Measurements from ENCODE around the gene CHAC1.

The CHAC1 gene

DNA sequence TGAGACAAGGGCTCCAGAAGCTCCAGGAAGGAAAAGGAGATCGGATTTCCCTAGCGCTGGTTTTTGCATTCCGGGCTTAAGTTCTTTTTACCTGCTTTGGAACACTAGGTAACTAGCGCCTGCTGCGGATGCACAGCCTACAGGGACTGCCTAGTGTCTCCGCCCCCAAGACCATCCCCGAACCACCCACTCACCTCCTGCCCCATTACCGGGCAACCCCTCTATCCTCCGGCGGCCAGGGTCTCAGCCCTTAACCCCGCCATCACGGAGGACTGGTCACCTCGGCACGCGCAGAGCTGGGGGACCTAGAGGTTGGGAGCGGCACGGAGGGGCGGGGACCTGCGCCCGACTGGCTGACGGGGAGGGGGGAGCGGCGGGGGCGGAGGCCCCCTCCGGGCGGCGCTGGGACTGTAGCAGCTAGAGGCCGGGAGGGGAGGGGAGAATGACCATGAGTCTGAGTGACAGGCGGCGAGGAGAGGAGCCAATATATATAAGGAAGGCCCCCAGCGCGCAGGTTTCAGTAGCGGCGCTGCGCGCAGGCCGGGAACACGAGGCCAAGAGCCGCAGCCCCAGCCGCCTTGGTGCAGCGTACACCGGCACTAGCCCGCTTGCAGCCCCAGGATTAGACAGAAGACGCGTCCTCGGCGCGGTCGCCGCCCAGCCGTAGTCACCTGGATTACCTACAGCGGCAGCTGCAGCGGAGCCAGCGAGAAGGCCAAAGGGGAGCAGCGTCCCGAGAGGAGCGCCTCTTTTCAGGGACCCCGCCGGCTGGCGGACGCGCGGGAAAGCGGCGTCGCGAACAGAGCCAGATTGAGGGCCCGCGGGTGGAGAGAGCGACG, 24.2 kb upstream of the CHAC1 start, which contains the start of gene DLL4:
TSS of gene DLL4 (plus strand) at position 520 of the 839 bp plus-strand sequence. CDS start 329 bp downstream, outside the sequence.
- Histone ChIP-seq H3K4me2 (ENCODE audit: low read length) (peak within 1 kb of the TSS; percentile 74), H3K79me2 (ENCODE audit: control insufficient read depth, low read length) (no peaks in the 10 kb centered on the region), H3K9me3 (ENCODE audit: control insufficient read depth, insufficient read depth, low read length) (no peaks in the 10 kb centered on the region), H3K4me1 (ENCODE audit: control insufficient read depth, low read length) (peaks cover 57% of the 10 kb centered on the region), H3K27ac (ENCODE audit: low read depth, low read length) (no peak within 1 kb of the TSS), H3K9me2 (replicated peaks; ENCODE audit: control insufficient read depth, low read length) (no peaks in the 10 kb centered on the region), H3K36me3 (ENCODE audit: control insufficient read depth, low read length) (no peaks in the 10 kb centered on the region), H3K27me3 (ENCODE audit: control insufficient read depth, low read length) (peaks cover 74% of the 10 kb centered on the region), H4K20me1 (ENCODE audit: control insufficient read depth, insufficient read depth, low read depth, low read length) (no peaks in the 10 kb centered on the region; the same call in 1 of the 2 replicates), H3K4me3 (ENCODE audit: low read length) (peak within 1 kb of the TSS; percentile 55), H3F3A (ENCODE audit: control insufficient read depth, insufficient read depth) (no peaks in the 10 kb centered on the region)
- TF ChIP-seq EZH2phosphoT487 (IDR thresholded peaks at IDR 0.05; ENCODE audit: borderline replicate concordance, low read length): peak; percentile 98
- TF ChIP-seq, protein P1, sequence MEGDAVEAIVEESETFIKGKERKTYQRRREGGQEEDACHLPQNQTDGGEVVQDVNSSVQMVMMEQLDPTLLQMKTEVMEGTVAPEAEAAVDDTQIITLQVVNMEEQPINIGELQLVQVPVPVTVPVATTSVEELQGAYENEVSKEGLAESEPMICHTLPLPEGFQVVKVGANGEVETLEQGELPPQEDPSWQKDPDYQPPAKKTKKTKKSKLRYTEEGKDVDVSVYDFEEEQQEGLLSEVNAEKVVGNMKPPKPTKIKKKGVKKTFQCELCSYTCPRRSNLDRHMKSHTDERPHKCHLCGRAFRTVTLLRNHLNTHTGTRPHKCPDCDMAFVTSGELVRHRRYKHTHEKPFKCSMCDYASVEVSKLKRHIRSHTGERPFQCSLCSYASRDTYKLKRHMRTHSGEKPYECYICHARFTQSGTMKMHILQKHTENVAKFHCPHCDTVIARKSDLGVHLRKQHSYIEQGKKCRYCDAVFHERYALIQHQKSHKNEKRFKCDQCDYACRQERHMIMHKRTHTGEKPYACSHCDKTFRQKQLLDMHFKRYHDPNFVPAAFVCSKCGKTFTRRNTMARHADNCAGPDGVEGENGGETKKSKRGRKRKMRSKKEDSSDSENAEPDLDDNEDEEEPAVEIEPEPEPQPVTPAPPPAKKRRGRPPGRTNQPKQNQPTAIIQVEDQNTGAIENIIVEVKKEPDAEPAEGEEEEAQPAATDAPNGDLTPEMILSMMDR (IDR thresholded peaks at IDR 0.05; ENCODE audit: low read depth, low read length, poor library complexity, severe bottlenecking): no peak

DNA sequence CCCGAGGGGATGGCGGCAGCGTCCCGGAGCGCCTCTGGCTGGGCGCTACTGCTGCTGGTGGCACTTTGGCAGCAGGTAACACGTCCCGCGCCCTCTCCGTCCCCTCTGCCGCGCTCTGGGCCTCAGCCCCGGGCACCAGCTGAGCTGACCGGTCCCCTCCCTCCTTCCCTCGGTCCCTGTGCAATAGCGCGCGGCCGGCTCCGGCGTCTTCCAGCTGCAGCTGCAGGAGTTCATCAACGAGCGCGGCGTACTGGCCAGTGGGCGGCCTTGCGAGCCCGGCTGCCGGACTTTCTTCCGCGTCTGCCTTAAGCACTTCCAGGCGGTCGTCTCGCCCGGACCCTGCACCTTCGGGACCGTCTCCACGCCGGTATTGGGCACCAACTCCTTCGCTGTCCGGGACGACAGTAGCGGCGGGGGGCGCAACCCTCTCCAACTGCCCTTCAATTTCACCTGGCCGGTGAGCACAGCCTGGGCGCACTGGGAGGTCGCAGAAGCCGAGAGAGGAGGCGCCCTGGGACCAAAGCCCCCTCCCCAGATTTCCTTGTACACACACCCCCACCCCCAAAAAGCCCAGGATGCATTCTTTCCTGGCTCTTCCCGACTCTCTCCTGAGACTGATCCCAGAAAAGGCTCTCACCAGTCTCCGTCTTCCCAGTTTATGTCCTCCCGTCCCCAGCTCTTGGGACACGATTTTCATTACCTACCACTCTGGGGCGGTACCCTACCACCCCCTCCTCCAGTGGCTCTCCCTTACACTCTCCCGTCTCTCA, 23.4 kb upstream of the CHAC1 start:
- Histone ChIP-seq H3K4me1 (ENCODE audit: control insufficient read depth, low read length) (peaks cover 57% of the 10 kb centered on the region), H3K4me2 (ENCODE audit: low read length) (peak overlapping the region; percentile 74), H3K79me2 (ENCODE audit: control insufficient read depth, low read length) (no peaks in the 10 kb centered on the region), H3F3A (ENCODE audit: control insufficient read depth, insufficient read depth) (no peaks in the 10 kb centered on the region), H3K27ac (ENCODE audit: low read depth, low read length) (no peak overlapping the region), H3K36me3 (ENCODE audit: control insufficient read depth, low read length) (no peaks in the 10 kb centered on the region), H3K27me3 (ENCODE audit: control insufficient read depth, low read length) (peaks cover 70% of the 10 kb centered on the region), H3K9me3 (ENCODE audit: control insufficient read depth, insufficient read depth, low read length) (no peaks in the 10 kb centered on the region), H3K9me2 (replicated peaks; ENCODE audit: control insufficient read depth, low read length) (no peaks in the 10 kb centered on the region), H3K4me3 (ENCODE audit: low read length) (peak overlapping the region; percentile 61), H4K20me1 (ENCODE audit: control insufficient read depth, insufficient read depth, low read depth, low read length) (no peaks in the 10 kb centered on the region; the same call in 1 of the 2 replicates)
- TF ChIP-seq EZH2phosphoT487 (IDR thresholded peaks at IDR 0.05; ENCODE audit: borderline replicate concordance, low read length): no peak
- TF ChIP-seq, protein P1 (IDR thresholded peaks at IDR 0.05; ENCODE audit: low read depth, low read length, poor library complexity, severe bottlenecking): no peak

DNA sequence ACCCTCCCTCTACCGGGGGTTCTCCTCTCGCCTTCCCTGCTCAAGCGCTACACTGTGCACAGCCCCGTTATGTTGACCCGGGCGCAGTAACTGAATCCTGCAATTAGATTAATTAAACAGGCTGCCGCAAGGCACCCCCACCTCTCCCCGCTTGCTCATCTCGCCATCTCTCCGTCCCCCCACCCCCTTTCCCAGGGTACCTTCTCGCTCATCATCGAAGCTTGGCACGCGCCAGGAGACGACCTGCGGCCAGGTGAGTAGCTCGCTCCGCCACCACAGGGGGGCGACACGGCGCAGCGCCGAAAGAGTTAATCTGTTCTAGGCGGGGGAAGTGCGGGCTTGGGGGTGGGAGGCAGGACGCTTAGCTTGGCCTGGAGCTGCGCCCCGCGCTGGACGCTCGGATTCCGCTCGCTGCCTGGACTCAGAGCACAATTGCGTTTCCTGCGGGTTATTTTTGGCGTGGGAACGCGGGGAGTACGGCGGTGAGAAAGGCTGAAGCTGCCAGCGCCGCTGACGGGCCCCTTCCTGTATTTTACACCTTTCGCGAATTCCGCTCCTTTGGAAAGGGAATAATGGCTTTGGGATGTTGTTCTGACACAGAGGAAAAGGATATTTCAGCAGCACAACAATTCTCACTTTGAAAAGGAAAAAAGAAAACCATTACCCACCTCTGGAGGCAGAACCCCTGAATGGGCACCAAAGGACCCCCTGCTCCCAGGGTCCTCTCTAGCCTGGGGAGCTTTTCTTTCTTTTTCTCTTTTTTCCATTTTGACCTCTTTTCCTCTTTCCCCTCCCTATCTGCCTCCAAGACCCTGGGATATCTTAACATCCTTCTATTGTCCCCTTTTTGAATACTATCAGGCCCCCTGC, 22.6 kb upstream of the CHAC1 start:
- H3K79me2 ChIP-seq (ENCODE audit: control insufficient read depth, low read length): no peaks in the 10 kb centered on the region
- H3K4me3 ChIP-seq (ENCODE audit: low read length): peak overlapping the region; percentile 61
- peaks cover 62% of the 10 kb centered on the region for H3K27me3 ChIP-seq (ENCODE audit: control insufficient read depth, low read length)
- peak; percentile 71; the same call in 1 of the 2 replicates for TF ChIP-seq EZH2phosphoT487 (IDR thresholded peaks at IDR 0.05; ENCODE audit: borderline replicate concordance, low read length)
- TF ChIP-seq, protein P1 (IDR thresholded peaks at IDR 0.05; ENCODE audit: low read depth, low read length, poor library complexity, severe bottlenecking): peak; percentile 96
- H3K9me2 ChIP-seq (replicated peaks; ENCODE audit: control insufficient read depth, low read length): no peaks in the 10 kb centered on the region
- no peaks in the 10 kb centered on the region for H3K9me3 ChIP-seq (ENCODE audit: control insufficient read depth, insufficient read depth, low read length)
- no peaks in the 10 kb centered on the region for H3K36me3 ChIP-seq (ENCODE audit: control insufficient read depth, low read length)
- H3K4me1 ChIP-seq (ENCODE audit: control insufficient read depth, low read length): peaks cover 56% of the 10 kb centered on the region
- no peaks in the 10 kb centered on the region for H3F3A ChIP-seq (ENCODE audit: control insufficient read depth, insufficient read depth)
- peak overlapping the region; percentile 74 for H3K4me2 ChIP-seq (ENCODE audit: low read length)
- no peaks in the 10 kb centered on the region; the same call in 1 of the 2 replicates for H4K20me1 ChIP-seq (ENCODE audit: control insufficient read depth, insufficient read depth, low read depth, low read length)
- no peak overlapping the region for H3K27ac ChIP-seq (ENCODE audit: low read depth, low read length)

All from DOHH2 (cell line).